ENCODE data around the gene UNCX.

Gene UNCX

GRCh38 chr7:1218541-1219165 is 14.0 kb upstream of the UNCX start:
- DNase-seq, result no peak

- DNase-seq, result no peak
Measured at GRCh38 chr7:1219498-1219897, 13.2 kb upstream of the UNCX start.

- DNase-seq, result no peak
Measured at GRCh38 chr7:1220000-1220726, 12.5 kb upstream of the UNCX start.

- DNase-seq, result no peak
Measured at GRCh38 chr7:1220977-1221745, 11.5 kb upstream of the UNCX start.

GRCh38 chr7:1223196-1223981 is 9.3 kb upstream of the UNCX start:
- DNase-seq, result no peak

- no peak for DNase-seq
Measured at GRCh38 chr7:1224086-1224716, 8.5 kb upstream of the UNCX start.

GRCh38 chr7:1225030-1225429 is 7.6 kb upstream of the UNCX start:
- no peak for DNase-seq

GRCh38 chr7:1225441-1226185 is 7.1 kb upstream of the UNCX start:
- DNase-seq, result no peak

GRCh38 chr7:1226186-1226901 is 6.3 kb upstream of the UNCX start:
- DNase-seq, result no peak

GRCh38 chr7:1227071-1227804 is 5.4 kb upstream of the UNCX start:
- DNase-seq, result no peak

- no peak for DNase-seq
Measured at GRCh38 chr7:1227814-1228544, 4.7 kb upstream of the UNCX start.

GRCh38 chr7:1228545-1229201 is 4.0 kb upstream of the UNCX start:
- DNase-seq, result no peak

- no peak for DNase-seq
Measured at GRCh38 chr7:1229202-1229947, 3.3 kb upstream of the UNCX start.

GRCh38 chr7:1229956-1230355 is 2.7 kb upstream of the UNCX start:
- no peak for DNase-seq

- DNase-seq, result no peak
Measured at GRCh38 chr7:1230411-1231213, 2.1 kb upstream of the UNCX start.

GRCh38 chr7:1231214-1232102 is 1.2 kb upstream of the UNCX start:
- no peak for DNase-seq

GRCh38 chr7:1232103-1232466 is 587 bp upstream of the UNCX start:
- DNase-seq, result no peak
